Astrocyte (in vitro differentiated cells and primary cell): ENCODE data around the gene AGXT2.

ENCODE experiments used
- EZH2 ChIP-seq: IDR thresholded peaks from 2 replicates; pipeline ENCODE4 v1.6.1; 2012; ENCODE audit warnings: mild to moderate bottlenecking, low read length, inconsistent platforms; ENCODE audit not compliant: insufficient read depth
- TF ChIP-seq, protein P1 (sequence below): IDR thresholded peaks from 2 replicates; pipeline ENCODE4 v1.5.1; 2011; ENCODE audit warnings: low read depth, mild to moderate bottlenecking, inconsistent platforms, low read length, moderate library complexity; ENCODE audit not compliant: insufficient read depth

- TF ChIP-seq, protein P1, sequence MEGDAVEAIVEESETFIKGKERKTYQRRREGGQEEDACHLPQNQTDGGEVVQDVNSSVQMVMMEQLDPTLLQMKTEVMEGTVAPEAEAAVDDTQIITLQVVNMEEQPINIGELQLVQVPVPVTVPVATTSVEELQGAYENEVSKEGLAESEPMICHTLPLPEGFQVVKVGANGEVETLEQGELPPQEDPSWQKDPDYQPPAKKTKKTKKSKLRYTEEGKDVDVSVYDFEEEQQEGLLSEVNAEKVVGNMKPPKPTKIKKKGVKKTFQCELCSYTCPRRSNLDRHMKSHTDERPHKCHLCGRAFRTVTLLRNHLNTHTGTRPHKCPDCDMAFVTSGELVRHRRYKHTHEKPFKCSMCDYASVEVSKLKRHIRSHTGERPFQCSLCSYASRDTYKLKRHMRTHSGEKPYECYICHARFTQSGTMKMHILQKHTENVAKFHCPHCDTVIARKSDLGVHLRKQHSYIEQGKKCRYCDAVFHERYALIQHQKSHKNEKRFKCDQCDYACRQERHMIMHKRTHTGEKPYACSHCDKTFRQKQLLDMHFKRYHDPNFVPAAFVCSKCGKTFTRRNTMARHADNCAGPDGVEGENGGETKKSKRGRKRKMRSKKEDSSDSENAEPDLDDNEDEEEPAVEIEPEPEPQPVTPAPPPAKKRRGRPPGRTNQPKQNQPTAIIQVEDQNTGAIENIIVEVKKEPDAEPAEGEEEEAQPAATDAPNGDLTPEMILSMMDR: no peak
- no peak for TF ChIP-seq EZH2
Observed at GRCh38 chr5:35095366-35095765, 47.6 kb upstream of the AGXT2 start.
